Mammary epithelial cell (primary cell): ENCODE measurements around the gene C4orf50.

ENCODE experiments used
- EZH2 ChIP-seq: IDR thresholded peaks from 2 replicates; pipeline ENCODE4 v1.6.1; 2012; ENCODE audit warnings: low read length, inconsistent platforms, borderline replicate concordance
- TF ChIP-seq, protein P1 (sequence below), 2 donors: IDR thresholded peaks in 1 of 2; conservative IDR thresholded peaks in 1 of 2; 2 replicates each; pipeline ENCODE4 v1.5.1; 2011 to 2012; ENCODE audit warnings: inconsistent platforms in 2 of 2, low read length in 2 of 2, mild to moderate bottlenecking in 2 of 2, control low read depth in 1 of 2, low read depth in 1 of 2; ENCODE audit not compliant: insufficient read depth in 1 of 2; ENCODE audit errors: extremely low read depth in 1 of 2

- TF ChIP-seq, protein P1, sequence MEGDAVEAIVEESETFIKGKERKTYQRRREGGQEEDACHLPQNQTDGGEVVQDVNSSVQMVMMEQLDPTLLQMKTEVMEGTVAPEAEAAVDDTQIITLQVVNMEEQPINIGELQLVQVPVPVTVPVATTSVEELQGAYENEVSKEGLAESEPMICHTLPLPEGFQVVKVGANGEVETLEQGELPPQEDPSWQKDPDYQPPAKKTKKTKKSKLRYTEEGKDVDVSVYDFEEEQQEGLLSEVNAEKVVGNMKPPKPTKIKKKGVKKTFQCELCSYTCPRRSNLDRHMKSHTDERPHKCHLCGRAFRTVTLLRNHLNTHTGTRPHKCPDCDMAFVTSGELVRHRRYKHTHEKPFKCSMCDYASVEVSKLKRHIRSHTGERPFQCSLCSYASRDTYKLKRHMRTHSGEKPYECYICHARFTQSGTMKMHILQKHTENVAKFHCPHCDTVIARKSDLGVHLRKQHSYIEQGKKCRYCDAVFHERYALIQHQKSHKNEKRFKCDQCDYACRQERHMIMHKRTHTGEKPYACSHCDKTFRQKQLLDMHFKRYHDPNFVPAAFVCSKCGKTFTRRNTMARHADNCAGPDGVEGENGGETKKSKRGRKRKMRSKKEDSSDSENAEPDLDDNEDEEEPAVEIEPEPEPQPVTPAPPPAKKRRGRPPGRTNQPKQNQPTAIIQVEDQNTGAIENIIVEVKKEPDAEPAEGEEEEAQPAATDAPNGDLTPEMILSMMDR (conservative IDR thresholded peaks at IDR 0.05 in 1 of 2, IDR thresholded peaks at IDR 0.05 in 1 of 2; ENCODE audit: extremely low read depth in 1 of 2, insufficient read depth in 1 of 2, low read depth in 1 of 2, low read length in 2 of 2) = no peak
- TF ChIP-seq EZH2 = no peak
Measured at GRCh38 chr4:5954056-5954760, 64.0 kb downstream of the C4orf50 start.
